Mononuclear cell (primary cell): ENCODE measurements around the gene RANBP3. TPM values are rescaled to one million over a fixed set of nuclear protein-coding genes. Genes with fewer than 3 reads are reported as not detected.
"Not testable (repeated sequence)": the region's sequence is repeated elsewhere in the genome, so short reads cannot be mapped to it uniquely, and the experiment has no call there.

ENCODE experiments used
- H3K27me3 ChIP-seq: 2 replicates; pipeline ENCODE4 v1.6.0; 2011; ENCODE audit warnings: low read length, control low read depth; ENCODE audit not compliant: insufficient read depth
- H3K4me1 ChIP-seq: 2 replicates; pipeline ENCODE4 v1.5.1; 2011; ENCODE audit warnings: mild to moderate bottlenecking, low read length, control low read depth; ENCODE audit not compliant: insufficient read depth
- H3K4me3 ChIP-seq: 2 replicates; pipeline ENCODE4 v1.5.1; 2011; ENCODE audit warnings: mild to moderate bottlenecking, low read length, moderate library complexity
- H3K9me3 ChIP-seq: 2 replicates; pipeline ENCODE4 v1.5.1; 2011; ENCODE audit warnings: low read depth, mild to moderate bottlenecking, control low read depth, low read length
- total RNA-seq: library from RNA; depleted of rRNA; stranded (reverse); fragments of >200 nt; gene quantifications from one replicate; pipeline ENCODE4 v1.2.3, GENCODE V29; 2012

The RANBP3 gene
- total RNA-seq, 1 donor = 62.9 TPM

DNA sequence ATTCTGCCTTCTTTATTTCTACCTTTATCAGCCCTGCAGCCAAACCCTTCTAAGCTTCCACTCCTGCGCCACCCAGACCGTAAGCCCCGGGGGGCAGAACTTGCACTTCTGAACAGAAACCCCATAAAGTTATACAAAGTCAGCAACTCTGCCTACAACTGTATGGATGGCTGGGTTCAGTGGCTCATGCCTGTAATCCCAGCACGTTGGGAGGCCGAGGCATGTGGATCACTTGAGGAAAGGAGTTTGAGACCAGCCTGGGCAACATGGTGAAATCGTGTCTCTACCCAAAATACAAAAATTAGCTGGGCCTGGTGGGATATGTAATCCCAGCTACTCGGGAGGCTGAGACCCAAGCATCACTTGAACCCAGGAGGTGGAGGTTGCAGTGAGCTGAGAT, 10.4 kb downstream of the RANBP3 start:
- Histone ChIP-seq H3K9me3 (no peaks in the 10 kb centered on the region), H3K4me3 (no peak overlapping the region), H3K4me1 (peaks cover 67% of the 10 kb centered on the region), H3K27me3 (no peaks in the 10 kb centered on the region)

DNA sequence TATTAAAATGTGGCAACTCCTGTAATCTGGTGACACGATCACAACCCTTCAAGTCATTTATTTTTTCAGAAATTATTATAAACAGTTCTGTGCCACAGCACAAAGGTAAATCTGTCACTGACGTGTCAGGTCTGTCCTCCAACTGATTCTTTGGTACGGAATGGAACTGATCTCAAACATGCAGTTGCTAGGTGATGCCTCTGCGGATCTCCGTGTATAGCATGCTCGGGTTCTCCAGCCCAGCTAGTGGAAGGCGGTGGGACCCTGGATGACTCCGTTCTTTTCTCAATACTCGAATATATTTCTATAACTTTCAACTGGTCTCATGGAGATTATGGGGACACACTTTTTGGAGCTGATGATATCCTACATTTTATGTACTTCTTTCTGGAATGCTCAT, 11.0 kb downstream of the RANBP3 start:
- Histone ChIP-seq H3K4me1 (peaks cover 67% of the 10 kb centered on the region), H3K9me3 (no peaks in the 10 kb centered on the region)

DNA sequence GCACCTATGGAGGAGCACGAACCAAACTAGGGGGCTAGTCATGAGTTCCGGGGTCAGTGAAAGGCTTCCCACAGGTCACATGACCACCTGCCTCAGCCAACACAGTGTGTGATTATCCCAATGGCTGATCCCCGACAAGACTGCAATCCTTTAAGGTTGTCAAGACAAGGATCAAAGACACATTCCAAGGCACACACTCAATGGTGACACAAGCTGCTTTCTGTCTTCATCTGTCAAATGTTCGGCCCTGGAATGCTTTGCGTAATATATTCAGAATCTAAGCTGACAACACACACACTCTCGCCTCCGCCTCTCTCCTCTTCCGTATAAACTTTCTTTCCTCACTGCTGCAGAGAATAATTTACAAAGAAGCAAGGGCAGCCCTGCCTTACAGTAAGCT, 11.7 kb downstream of the RANBP3 start:
- Histone ChIP-seq H3K4me3 (no peak overlapping the region), H3K4me1 (peaks cover 72% of the 10 kb centered on the region), H3K9me3 (no peaks in the 10 kb centered on the region), H3K27me3 (no peaks in the 10 kb centered on the region)

More for the DNA sequence above, 11.0 kb downstream of the RANBP3 start:
- Histone ChIP-seq H3K27me3 (no peaks in the 10 kb centered on the region), H3K4me3 (no peak overlapping the region)

DNA sequence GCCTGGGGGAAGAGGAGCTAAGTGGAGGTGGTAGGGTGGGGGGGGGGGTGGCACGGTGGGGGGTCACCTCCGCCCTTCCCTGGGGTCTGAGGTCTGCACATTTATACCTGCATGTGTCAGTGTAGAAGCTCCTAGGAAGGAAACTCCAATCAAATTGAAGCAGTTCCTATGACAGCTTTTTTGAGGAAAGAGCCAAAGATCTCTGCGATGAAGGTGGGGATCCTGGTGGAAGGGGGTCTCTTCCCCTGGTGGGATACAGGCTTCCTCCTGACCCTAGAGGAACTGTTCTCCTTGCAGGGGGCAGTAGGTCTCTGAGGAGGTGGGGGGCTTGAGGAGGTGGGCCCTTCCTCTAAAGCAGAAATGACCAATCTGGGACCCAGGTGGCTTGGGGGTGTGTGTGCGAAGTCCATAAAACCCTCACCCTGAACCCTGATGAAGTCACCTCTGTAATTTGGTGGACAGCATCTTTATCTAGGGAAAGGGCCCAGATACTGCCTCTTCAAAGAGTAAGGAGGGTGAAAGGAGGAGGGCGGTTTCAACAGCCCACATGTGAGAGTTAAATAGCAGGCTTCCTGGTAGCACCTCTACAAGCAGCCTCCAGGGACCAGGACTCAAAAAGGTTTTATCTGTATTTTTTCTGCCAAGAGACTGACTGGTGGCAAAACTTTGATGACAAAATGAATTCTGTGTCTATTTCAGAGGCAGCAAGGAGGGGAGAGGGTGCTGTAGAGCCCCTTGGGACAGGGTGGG, 12.9 kb downstream of the RANBP3 start:
- no peaks in the 10 kb centered on the region for H3K27me3 ChIP-seq
- no peak overlapping the region for H3K4me3 ChIP-seq
- H3K9me3 ChIP-seq = no peaks in the 10 kb centered on the region
- H3K4me1 ChIP-seq = peaks cover 83% of the 10 kb centered on the region

DNA sequence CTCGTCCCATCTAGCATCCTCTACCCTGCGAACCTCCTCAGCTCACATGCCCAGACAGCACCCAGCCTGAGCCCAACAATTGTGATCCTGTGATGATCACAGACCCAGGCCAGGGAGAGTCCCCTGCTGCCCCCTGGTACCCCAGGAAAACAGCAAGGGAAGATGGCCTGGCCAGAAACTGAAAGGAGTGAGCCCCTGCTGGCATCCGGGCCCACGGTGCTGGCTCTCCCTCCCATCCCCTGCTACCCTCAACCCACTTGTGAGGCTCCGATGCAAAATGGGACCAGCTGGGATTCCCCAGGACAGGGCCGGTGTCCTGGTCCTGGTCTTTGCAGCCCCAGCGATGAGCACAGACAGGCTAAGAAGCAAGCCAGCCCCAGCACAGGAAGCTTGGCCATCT, 14.1 kb downstream of the RANBP3 start:
- Histone ChIP-seq H3K4me1 (peaks cover 85% of the 10 kb centered on the region), H3K4me3 (no peak overlapping the region), H3K27me3 (no peaks in the 10 kb centered on the region), H3K9me3 (no peaks in the 10 kb centered on the region)

DNA sequence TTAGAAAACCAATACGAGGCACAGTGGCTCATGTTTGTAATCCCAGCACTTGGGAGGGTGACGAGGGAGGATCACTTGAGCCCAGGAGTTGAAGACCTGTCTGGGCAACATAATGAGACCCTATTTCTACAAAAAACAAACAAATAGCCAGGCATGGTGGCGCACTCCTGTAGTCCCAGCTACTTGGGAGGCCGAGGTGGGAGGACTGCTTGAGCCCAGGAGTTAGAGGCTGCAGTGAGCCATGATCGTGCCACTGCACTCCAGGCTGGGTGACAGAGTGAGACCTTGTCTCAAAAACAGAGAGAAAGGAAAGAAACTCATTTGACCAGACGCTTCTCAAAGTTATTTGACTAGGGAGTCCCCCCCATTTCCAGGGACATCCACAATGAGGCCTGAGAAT, 14.7 kb downstream of the RANBP3 start:
- H3K27me3 ChIP-seq, H3K9me3 ChIP-seq, H3K4me3 ChIP-seq: not testable (repeated sequence)
- H3K4me1 ChIP-seq = peaks cover 84% of the 10 kb centered on the region

DNA sequence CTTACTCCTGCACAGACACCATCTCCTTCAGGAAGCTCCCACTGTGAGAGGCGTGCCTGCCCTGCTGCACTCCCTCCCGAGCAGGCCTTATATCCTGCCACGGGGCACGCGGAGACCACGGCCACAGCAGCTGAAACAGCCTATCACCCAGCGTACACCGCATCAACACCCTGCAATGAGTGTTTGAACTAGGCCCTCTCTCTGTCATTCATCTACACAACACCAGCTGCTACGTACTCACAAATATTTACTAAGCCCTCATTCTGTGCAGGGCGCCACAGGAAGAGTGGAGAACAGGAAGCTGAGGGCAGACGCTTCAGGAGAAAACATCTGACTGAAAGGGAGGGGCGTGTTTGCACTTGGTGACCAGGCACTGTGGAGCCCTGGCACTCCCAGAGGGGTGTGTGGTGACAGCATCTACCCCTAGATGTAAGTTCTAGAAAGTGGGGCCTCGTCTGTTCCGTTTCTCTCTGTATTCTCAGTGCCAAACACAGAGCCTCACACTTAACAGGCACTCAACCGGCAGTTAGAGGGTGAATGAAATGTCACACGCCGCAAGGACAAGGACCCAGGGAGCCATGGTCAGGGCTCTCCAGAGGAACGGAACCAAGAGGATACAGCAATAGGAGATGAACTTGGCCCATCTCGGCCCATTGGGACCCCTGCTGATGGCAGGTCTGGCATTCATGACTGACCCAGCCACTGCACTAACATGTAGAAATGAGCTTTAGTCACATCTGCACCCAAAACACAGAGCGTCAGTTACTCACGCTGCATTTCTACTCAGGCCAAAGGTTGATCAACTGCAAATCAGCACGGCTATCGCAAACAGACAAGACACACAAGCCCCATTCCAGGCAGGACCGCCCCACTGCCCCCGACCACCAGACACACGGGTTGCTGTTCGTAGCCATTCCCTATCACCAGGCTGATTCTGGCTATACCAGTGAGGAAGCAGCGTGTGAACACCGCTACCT, 15.7 kb downstream of the RANBP3 start:
- Histone ChIP-seq H3K27me3 (no peaks in the 10 kb centered on the region), H3K4me3 (no peak overlapping the region), H3K4me1 (peaks cover 75% of the 10 kb centered on the region), H3K9me3 (no peaks in the 10 kb centered on the region)

DNA sequence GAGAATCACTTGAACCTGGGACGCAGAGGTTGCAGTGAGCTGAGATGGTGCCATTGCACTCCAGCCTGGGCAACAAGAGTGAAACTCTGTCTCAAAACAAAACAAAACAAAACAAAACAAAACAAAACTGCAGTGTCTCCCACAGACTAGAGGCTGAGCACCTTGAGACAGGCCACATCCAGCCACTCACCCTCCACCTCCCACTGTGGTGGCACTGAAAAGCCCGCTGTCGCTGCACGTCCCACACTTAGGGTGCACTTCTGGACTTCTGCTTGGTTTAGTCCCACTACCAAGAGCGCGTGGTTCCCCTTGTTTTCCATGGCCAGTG, 16.3 kb downstream of the RANBP3 start:
- H3K4me1 ChIP-seq = peaks cover 77% of the 10 kb centered on the region
- not testable (repeated sequence) for H3K4me3 ChIP-seq, H3K27me3 ChIP-seq, H3K9me3 ChIP-seq

DNA sequence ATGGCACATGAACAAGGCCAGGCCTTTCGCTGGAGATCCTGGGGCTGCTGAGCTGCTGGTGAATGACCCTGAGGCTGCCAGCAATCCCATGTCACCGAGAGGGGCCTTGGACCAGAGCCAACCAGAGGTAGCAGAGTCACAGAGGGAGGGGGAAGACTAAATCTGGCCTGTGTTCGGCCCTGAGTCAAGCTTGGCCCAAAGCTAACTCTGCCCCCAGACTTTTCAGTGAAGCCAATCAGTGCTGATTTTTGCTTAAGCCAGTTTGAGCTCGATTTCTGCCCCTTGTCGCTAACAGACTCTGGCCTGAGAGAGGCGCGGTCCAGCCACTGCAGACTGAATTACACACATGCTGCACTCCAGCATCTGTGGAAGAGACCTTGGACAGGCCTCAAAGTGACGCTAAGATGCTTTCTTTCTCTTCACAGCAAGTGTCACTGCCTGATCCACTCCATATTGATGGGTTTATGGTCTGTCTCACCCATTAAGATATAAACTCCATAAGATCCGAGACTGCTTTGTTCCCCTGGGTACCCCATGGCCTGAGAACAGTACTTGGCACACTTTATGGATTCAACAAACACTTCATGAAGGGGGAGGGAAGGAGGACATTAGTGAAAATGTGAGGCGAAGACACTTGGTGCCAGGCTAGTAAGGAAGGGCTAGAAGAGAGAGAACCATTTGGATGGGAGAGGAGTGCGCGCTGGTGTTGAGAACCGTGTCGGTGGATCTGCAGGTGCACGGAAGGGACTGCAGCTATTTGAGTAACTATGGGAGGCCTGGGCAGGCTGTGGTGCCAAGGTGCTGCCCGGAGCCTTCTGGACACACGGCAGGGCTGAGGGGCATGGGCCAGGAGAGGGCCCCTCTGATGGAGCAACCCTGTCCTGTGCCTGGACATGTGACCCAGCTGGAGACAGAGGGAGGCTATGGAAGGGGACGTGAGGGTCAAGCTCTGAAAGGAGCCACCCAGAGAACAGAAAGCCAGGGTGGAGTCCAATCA, 17.6 kb downstream of the RANBP3 start:
- Histone ChIP-seq H3K4me1 (peaks cover 72% of the 10 kb centered on the region), H3K9me3 (no peaks in the 10 kb centered on the region), H3K27me3 (no peaks in the 10 kb centered on the region), H3K4me3 (no peak overlapping the region)

DNA sequence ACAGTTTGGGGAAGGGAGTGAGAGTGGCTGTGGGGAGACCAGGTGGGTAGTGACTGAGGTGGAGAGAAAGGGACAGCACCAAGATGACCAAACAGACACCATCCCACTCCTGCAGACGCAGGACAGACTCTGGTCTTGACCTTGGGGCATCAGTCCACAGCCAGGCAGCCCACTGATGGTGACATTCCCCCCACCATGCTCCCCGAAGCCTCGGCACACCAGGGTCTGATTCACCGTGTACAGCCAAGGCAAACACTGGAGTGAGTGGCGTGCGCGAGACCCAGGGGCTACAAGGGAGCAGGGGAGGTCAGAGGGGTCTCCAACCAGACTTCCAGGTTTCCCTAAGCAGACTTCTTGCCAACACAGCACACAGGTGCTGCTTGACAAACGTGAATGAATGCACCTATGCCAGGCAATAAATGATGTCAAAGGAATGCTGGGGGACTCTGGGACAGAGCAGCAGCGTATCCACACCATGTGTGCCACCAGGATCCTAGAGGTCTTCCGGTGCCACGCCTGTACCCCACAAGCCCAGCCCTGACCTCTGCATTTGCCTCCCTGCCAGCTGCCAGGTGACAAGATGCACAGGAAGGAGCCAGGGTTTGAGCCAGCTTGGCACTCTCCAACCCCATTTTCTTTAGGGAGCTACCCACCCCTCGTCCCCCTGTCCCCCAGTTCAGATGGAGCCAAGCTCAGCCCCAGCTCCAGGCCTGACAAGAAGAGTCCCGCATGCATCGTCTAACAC, 18.5 kb downstream of the RANBP3 start:
- peaks cover 70% of the 10 kb centered on the region for H3K4me1 ChIP-seq
- no peak overlapping the region for H3K4me3 ChIP-seq
- no peaks in the 10 kb centered on the region for H3K9me3 ChIP-seq
- no peaks in the 10 kb centered on the region for H3K27me3 ChIP-seq

DNA sequence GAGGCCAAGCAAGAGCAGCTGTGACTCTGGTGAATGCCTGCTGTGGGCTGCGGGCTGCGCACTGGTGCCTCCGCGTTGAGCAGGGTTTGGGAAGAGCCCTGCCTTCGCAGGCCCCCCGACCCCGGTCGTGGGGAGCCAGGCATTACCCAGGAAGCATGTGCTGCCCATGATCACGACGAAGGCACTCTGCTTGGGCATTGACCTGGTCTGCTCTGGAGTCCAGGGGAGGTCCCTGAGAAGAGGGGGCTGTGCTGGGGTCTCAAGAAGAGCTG, 19.2 kb downstream of the RANBP3 start:
- no peaks in the 10 kb centered on the region for H3K27me3 ChIP-seq
- no peak overlapping the region for H3K4me3 ChIP-seq
- no peaks in the 10 kb centered on the region for H3K9me3 ChIP-seq
- H3K4me1 ChIP-seq = peaks cover 70% of the 10 kb centered on the region

DNA sequence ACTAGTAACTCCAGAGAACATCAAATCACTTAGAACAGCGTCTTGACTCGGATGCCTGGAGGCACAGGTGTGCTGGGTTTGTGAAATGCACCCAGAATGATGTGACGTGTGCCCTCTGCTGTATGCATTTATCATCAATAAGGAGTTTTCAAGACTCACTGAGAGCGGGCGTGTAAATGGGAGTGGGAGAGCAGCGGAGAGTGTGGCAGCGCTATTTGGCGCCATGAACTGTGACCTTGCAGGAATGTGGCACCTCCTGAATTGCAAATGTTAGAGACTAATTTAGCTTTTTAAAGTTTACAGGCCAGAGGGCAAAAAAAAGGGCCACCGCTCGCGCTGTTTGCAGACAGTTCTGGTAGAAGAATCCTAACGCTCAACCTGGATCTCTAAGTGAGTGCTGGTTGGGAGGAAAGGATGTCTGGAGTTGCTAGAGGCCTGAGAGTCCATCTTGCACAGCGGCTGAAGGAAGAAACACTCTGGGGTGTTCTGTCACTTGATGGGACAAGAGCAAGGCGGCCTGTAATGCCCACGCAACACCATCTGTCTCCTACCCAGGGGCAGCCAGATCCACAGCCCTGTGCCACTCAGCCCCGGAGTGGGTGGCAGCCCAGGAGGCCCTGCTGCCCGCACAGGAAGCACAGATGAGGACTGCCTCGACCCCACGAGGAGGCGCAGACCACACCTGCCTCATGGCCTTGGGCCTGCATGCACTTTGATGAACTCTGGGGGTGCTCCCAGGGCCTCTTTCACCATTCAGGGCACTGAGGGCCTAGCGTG, 19.7 kb downstream of the RANBP3 start:
- Histone ChIP-seq H3K4me1 (peaks cover 70% of the 10 kb centered on the region), H3K9me3 (no peaks in the 10 kb centered on the region), H3K27me3 (no peaks in the 10 kb centered on the region), H3K4me3 (no peak overlapping the region)

DNA sequence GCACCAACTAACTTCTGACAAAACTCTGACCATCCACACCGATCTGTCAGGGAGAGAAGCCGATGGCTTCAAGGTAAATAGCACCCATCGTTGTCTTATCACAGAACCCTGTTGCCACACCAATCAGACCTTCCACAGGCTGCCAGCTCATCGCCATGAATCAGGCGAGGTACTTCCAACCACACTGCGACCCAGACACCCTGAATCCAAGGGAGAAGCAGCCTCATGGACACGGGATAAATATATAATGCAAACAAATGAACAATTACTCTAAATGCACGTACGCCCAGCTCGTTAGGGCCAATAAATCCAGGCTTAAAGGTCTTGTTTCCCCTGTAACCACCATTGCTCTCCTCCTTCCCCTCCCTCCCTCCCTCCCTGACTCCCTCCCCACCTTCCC, 20.8 kb downstream of the RANBP3 start:
- Histone ChIP-seq H3K4me1 (peaks cover 70% of the 10 kb centered on the region), H3K4me3 (no peak overlapping the region), H3K27me3 (no peaks in the 10 kb centered on the region), H3K9me3 (no peaks in the 10 kb centered on the region)

DNA sequence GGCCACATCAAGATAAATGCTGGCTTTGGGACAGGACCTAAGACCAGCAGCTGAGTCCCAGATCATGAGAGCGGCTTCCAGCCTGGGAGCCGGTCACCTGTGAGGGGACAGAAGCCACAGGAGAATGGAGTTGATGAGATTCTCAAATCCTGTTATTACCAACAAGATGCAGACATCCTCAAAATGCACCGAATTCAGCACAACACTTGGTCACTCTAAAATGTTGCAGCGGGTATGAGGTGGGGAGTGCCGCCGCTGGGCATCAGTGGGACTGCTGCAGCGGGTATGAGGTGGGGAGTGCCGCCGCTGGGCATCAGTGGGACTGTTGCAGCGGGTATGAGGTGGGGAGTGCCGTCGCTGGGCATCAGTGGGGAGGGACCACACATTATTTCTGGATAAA, 21.2 kb downstream of the RANBP3 start:
- Histone ChIP-seq H3K9me3 (no peaks in the 10 kb centered on the region), H3K4me3 (no peak overlapping the region), H3K27me3 (no peaks in the 10 kb centered on the region), H3K4me1 (peaks cover 70% of the 10 kb centered on the region)
